Measurements from ENCODE around the gene S100PBP. TPM values are rescaled to one million over a fixed set of nuclear protein-coding genes. Genes with fewer than 3 reads are reported as not detected.

Gene S100PBP
- total and polyA plus RNA-seq, 2 of the 13 experiments (the other 11 are each of a cell fraction or from before 2014, with no cell fraction given), result 20.4 to 26.1 TPM

DNA sequence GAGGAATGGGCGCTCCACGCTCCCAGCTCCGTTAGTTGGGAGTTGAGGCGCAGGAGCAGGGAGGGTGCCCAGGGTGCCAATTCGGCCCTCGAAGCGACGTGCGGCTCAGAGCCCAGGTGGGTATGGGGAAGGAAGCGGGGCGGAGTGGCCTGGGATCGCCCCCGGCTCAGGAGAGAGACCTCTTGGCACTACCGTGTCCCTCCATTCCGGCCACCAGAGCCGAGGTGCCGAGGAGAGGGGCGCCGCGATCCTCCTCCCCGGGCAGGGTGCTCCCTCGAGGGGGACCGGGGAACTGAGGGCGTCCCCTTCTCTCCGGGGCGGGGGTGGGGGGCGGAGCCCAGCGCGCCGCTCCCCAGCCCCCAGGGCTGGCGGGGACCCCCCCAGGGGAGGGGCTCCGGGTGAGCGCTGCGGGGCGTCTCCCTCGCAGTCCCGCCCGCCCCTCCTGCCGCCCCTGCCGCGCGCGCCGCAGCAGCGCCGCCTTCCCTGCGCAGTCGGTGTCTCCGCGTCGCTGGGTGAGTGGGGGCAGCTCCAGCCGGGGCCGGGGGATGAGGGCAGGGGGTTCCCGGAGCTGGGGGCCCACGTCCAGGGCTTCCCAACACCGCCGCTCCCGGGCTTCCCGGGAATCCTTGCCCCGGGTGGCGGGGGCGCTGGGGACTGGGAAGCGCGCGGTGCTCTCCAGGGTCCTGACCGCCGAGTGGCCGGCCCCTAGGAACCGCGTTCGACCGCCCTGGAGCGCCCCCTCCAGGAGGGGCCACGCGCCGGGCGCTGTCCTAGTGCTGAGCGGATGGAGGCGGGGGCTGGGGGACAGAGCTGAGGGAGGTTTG, 68.8 kb downstream of the S100PBP start, which contains the start of gene HPCA (continued):
- TF ChIP-seq REPIN1 (CRISPR knock-in tag; IDR thresholded peaks at IDR 0.05; ENCODE audit: borderline replicate concordance, low read depth) (peak; percentile 89; the same call in 1 of the 2 replicates), ZNF556 (CRISPR knock-in tag; IDR thresholded peaks at IDR 0.05; ENCODE audit: borderline replicate concordance) (peak; percentile 34; the same call in 1 of the 2 replicates), ZNF205 (CRISPR knock-in tag; IDR thresholded peaks at IDR 0.05) (peak; percentile 95), ARNTL (CRISPR knock-in tag; IDR thresholded peaks at IDR 0.05) (peak; percentile 90), ONECUT2 (CRISPR knock-in tag; IDR thresholded peaks at IDR 0.05) (peak; percentile 73; the same call in 1 of the 2 replicates), ZBTB1 (CRISPR knock-in tag; IDR thresholded peaks at IDR 0.05; ENCODE audit: borderline replicate concordance) (peak; percentile 95), NFKB2 (CRISPR knock-in tag; IDR thresholded peaks at IDR 0.05; ENCODE audit: borderline replicate concordance) (peak; percentile 99), TBL1XR1 (IDR thresholded peaks at IDR 0.05; ENCODE audit: borderline replicate concordance, low read length, partially characterized antibody) (peak; percentile 42), KDM6A (CRISPR knock-in tag; IDR thresholded peaks at IDR 0.05; ENCODE audit: low read depth) (no peak), RXRB (CRISPR knock-in tag; IDR thresholded peaks at IDR 0.05; ENCODE audit: borderline replicate concordance) (peak; percentile 89), SP140L (CRISPR knock-in tag; IDR thresholded peaks at IDR 0.05; ENCODE audit: borderline replicate concordance) (peak; percentile 99; the same call in 1 of the 2 replicates), ZNF546 (CRISPR knock-in tag; conservative IDR thresholded peaks at IDR 0.05) (peak; percentile 99), RXRA (CRISPR knock-in tag; IDR thresholded peaks at IDR 0.05) (peak; percentile 76), ZNF619 (CRISPR knock-in tag; IDR thresholded peaks at IDR 0.05) (no peak), ZNF101 (CRISPR knock-in tag; IDR thresholded peaks at IDR 0.05; ENCODE audit: borderline replicate concordance, low read depth) (no peak), RBFOX2 (IDR thresholded peaks at IDR 0.05; ENCODE audit: low read depth, low read length) (no peak), DNMT1 (CRISPR knock-in tag; IDR thresholded peaks at IDR 0.05) (no peak), TCF12 (IDR thresholded peaks at IDR 0.05) (no peak), TCF12 (CRISPR knock-in tag; IDR thresholded peaks at IDR 0.05) (peak; percentile 58; the same call in 1 of the 2 replicates)
- TF ChIP-seq, protein P1, sequence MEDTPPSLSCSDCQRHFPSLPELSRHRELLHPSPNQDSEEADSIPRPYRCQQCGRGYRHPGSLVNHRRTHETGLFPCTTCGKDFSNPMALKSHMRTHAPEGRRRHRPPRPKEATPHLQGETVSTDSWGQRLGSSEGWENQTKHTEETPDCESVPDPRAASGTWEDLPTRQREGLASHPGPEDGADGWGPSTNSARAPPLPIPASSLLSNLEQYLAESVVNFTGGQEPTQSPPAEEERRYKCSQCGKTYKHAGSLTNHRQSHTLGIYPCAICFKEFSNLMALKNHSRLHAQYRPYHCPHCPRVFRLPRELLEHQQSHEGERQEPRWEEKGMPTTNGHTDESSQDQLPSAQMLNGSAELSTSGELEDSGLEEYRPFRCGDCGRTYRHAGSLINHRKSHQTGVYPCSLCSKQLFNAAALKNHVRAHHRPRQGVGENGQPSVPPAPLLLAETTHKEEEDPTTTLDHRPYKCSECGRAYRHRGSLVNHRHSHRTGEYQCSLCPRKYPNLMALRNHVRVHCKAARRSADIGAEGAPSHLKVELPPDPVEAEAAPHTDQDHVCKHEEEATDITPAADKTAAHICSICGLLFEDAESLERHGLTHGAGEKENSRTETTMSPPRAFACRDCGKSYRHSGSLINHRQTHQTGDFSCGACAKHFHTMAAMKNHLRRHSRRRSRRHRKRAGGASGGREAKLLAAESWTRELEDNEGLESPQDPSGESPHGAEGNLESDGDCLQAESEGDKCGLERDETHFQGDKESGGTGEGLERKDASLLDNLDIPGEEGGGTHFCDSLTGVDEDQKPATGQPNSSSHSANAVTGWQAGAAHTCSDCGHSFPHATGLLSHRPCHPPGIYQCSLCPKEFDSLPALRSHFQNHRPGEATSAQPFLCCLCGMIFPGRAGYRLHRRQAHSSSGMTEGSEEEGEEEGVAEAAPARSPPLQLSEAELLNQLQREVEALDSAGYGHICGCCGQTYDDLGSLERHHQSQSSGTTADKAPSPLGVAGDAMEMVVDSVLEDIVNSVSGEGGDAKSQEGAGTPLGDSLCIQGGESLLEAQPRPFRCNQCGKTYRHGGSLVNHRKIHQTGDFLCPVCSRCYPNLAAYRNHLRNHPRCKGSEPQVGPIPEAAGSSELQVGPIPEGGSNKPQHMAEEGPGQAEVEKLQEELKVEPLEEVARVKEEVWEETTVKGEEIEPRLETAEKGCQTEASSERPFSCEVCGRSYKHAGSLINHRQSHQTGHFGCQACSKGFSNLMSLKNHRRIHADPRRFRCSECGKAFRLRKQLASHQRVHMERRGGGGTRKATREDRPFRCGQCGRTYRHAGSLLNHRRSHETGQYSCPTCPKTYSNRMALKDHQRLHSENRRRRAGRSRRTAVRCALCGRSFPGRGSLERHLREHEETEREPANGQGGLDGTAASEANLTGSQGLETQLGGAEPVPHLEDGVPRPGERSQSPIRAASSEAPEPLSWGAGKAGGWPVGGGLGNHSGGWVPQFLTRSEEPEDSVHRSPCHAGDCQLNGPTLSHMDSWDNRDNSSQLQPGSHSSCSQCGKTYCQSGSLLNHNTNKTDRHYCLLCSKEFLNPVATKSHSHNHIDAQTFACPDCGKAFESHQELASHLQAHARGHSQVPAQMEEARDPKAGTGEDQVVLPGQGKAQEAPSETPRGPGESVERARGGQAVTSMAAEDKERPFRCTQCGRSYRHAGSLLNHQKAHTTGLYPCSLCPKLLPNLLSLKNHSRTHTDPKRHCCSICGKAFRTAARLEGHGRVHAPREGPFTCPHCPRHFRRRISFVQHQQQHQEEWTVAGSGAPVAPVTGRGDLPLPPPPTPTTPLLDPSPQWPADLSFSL (CRISPR knock-in tag; IDR thresholded peaks at IDR 0.05), result peak; percentile 71; the same call in 1 of the 2 replicates
- TF ChIP-seq, protein P2, sequence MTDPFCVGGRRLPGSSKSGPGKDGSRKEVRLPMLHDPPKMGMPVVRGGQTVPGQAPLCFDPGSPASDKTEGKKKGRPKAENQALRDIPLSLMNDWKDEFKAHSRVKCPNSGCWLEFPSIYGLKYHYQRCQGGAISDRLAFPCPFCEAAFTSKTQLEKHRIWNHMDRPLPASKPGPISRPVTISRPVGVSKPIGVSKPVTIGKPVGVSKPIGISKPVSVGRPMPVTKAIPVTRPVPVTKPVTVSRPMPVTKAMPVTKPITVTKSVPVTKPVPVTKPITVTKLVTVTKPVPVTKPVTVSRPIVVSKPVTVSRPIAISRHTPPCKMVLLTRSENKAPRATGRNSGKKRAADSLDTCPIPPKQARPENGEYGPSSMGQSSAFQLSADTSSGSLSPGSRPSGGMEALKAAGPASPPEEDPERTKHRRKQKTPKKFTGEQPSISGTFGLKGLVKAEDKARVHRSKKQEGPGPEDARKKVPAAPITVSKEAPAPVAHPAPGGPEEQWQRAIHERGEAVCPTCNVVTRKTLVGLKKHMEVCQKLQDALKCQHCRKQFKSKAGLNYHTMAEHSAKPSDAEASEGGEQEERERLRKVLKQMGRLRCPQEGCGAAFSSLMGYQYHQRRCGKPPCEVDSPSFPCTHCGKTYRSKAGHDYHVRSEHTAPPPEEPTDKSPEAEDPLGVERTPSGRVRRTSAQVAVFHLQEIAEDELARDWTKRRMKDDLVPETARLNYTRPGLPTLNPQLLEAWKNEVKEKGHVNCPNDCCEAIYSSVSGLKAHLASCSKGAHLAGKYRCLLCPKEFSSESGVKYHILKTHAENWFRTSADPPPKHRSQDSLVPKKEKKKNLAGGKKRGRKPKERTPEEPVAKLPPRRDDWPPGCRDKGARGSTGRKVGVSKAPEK (CRISPR knock-in tag; IDR thresholded peaks at IDR 0.05; ENCODE audit: borderline replicate concordance), result no peak
